ENCODE data around the gene FBXW11.

GRCh38 chr5:171846323-171846722 is 160.1 kb downstream of the FBXW11 start:
- TF ChIP-seq, protein P1, sequence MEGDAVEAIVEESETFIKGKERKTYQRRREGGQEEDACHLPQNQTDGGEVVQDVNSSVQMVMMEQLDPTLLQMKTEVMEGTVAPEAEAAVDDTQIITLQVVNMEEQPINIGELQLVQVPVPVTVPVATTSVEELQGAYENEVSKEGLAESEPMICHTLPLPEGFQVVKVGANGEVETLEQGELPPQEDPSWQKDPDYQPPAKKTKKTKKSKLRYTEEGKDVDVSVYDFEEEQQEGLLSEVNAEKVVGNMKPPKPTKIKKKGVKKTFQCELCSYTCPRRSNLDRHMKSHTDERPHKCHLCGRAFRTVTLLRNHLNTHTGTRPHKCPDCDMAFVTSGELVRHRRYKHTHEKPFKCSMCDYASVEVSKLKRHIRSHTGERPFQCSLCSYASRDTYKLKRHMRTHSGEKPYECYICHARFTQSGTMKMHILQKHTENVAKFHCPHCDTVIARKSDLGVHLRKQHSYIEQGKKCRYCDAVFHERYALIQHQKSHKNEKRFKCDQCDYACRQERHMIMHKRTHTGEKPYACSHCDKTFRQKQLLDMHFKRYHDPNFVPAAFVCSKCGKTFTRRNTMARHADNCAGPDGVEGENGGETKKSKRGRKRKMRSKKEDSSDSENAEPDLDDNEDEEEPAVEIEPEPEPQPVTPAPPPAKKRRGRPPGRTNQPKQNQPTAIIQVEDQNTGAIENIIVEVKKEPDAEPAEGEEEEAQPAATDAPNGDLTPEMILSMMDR (IDR thresholded peaks at IDR 0.05), result no peak
- TF ChIP-seq POLR2A (IDR thresholded peaks at IDR 0.05), result no peak

Data from adrenal gland (tissue), 5 donors.